RWPE1 (cell line): ENCODE results near the gene VSX1.

ENCODE experiments used
- CTCF ChIA-PET: fragments of 350-600 bp; sonication (Branson Sonifier 250); formaldehyde crosslinking; extraction: SDS; loops from one replicate; lab custom pipeline; 2021; lab: Yijun Ruan, JAX
- POLR2A ChIA-PET: fragments of 400-600 bp; formaldehyde crosslinking; extraction: SDS; loops from one replicate; lab custom pipeline; 2020; ENCODE audit warnings: antibody characterized with exemption; ENCODE audit not compliant: low non-redundant PET; lab: Yijun Ruan, JAX
- DNase-seq: peaks from one replicate; pipeline ENCODE4 v3.0.0; 2012; ENCODE audit warnings: low spot score
- H3K27ac ChIP-seq: fragments of 450-650 bp; 2 replicates; pipeline ENCODE4 v1.5.1; 2017
- TF ChIP-seq, protein P1 (sequence below): fragments of 450-650 bp; conservative IDR thresholded peaks from 2 replicates; pipeline ENCODE4 v1.5.1; 2017; ENCODE audit warnings: low read depth, mild to moderate bottlenecking

VSX1 gene

DNA sequence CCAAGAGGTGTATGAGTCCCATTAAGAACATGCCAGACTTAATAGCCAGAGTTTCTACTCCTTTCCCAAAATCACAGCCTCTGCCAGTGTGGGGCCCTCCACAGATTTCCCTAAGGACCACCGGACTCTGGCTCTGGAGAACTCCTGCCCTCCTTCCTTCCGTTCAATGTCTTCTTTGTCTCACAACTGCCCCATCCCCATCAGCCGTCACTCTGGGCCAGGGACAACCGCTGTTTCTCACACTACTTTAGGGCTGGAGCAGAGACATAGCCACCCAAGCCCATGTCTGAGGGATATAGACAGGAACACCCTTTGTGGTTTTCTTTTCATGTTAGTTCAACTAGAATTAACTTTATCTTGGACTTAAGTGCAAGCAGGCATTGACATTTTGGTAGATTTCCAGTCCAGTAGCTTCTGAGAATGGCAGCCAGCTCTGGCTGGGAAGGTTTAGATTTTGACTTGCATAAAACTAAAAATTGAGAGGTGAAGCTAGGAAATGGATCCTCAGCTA lies 17.3 kb downstream of the VSX1 start:
- POLR2A ChIA-PET, result no interaction called here
- no peak overlapping the region for H3K27ac ChIP-seq
- TF ChIP-seq, protein P1, sequence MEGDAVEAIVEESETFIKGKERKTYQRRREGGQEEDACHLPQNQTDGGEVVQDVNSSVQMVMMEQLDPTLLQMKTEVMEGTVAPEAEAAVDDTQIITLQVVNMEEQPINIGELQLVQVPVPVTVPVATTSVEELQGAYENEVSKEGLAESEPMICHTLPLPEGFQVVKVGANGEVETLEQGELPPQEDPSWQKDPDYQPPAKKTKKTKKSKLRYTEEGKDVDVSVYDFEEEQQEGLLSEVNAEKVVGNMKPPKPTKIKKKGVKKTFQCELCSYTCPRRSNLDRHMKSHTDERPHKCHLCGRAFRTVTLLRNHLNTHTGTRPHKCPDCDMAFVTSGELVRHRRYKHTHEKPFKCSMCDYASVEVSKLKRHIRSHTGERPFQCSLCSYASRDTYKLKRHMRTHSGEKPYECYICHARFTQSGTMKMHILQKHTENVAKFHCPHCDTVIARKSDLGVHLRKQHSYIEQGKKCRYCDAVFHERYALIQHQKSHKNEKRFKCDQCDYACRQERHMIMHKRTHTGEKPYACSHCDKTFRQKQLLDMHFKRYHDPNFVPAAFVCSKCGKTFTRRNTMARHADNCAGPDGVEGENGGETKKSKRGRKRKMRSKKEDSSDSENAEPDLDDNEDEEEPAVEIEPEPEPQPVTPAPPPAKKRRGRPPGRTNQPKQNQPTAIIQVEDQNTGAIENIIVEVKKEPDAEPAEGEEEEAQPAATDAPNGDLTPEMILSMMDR, result no peak
- CTCF ChIA-PET, result interaction anchor here (1.3 to 4.8 kb wide), 3 partner anchors 70 to 135 kb away, joined by 3 to 53 read pairs (median 4); no protein-coding TSS in a partner anchor
- no peak for DNase-seq

DNA sequence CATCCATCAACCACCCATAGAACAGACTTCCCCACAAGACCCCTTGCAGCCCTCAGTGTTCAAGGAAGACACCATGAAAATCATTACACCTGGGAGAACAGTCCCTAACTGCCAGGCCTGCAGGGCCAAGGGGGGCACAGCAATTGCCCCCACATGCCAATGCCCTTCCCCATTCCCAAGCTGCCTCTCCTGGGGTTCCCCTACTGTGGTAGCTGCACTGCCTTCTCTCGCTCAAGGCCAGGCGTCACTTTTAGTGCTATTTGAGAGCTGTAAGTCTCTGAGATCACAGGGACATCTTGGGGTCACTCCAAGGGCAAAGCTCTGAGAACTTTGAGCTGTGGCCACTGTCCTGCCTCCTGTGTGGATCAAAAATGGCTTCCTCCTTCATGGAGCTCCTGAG lies 18.0 kb downstream of the VSX1 start:
- TF ChIP-seq, protein P1, result no peak
- ChIA-PET CTCF (interaction anchor here (4.8 kb wide), 1 partner anchor 69 kb away, joined by 53 read pairs; no protein-coding TSS in a partner anchor), POLR2A (no interaction called here)

DNA sequence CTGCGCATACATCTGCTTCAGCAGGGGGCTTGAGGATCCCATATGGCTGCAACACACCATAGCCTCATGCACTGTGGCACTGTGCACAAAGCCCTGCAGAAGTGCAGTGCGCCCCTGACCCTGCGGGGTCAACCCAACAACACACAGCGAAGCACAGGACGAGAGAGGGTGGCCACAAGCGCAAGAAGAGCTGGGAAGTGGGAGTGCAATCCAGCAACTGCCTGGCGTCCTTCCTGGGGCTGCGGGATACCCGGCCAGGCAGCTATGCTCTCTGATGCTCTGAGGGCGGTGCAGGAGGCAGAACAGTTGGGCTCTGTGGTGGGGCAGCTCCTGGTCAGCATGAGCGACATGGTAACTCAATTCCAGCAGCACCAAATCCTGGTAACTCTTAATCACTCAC lies 18.4 kb downstream of the VSX1 start:
- TF ChIP-seq, protein P1, result no peak
- ChIA-PET CTCF (interaction anchor here (4.8 kb wide), 1 partner anchor 69 kb away, joined by 53 read pairs; no protein-coding TSS in a partner anchor), POLR2A (no interaction called here)
- H3K27ac ChIP-seq, result no peak overlapping the region
- DNase-seq, result no peak

More for the DNA sequence above, 18.0 kb downstream of the VSX1 start:
- H3K27ac ChIP-seq, result no peak overlapping the region
- DNase-seq, result no peak

DNA sequence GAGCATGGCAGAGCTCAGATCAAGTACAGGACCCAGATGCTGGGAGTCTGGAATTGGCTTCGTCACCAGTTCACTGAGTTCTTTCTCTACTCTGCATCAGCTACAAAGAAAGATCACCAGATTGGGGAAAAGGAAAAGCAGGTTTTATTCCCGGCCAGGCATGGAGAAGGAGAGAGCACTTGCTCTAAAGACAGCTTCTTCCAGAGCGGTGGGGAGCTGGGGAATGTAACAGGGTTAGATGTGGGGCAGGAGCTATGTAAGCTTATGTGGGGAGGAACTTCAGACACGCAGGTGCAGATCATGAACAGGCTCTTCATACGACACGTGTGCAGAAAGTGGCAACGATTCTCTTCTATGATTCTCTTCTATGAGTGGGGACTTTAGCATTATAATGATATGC lies 19.1 kb downstream of the VSX1 start:
- TF ChIP-seq, protein P1, result no peak
- DNase-seq, result no peak
- CTCF ChIA-PET, result interaction anchor here (0.7 to 4.8 kb wide), 2 partner anchors 68 to 361 kb away, joined by 3 to 53 read pairs; no protein-coding TSS in a partner anchor
- no peak overlapping the region for H3K27ac ChIP-seq
- POLR2A ChIA-PET, result interaction anchor here (0.8 kb wide), 1 partner anchor 67 kb away, joined by 3 read pairs; no protein-coding TSS in a partner anchor

DNA sequence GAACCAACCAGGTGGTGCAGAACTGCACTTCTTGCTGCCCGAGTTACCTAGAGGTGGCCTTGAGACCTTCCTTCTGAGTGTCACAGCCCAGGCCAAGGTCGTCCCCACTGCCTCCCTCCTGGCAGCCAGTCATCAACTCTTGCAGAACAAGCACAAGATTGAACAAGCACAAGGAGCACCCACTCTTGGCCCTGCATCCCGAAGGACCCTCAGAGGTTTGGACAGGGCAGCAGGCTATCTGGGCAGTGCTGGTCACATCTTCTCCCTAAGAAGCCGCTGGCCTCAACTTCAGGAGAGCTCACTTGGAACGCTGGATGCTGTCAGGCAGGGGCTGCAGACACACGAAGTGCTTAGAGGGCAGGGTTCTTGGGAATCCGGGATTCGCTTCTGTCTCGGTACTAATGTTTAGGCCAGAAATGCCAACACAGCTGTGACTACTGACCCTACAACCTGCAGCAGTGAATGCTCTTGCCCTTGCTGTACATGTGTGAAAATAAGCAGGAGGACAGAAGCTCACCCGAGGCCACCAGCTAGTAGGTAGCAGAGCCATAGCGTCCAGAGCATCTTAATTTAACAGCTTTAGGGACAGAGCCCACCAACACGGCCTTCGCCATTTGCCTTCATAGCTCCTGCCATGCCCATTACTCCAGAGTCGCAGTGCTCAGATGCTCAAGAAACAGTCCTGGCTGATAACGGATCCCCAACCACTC lies 20.0 kb downstream of the VSX1 start:
- no peak for DNase-seq
- TF ChIP-seq, protein P1, result no peak
- POLR2A ChIA-PET, result no interaction called here
- CTCF ChIA-PET, result interaction anchor here (4.8 kb wide), 1 partner anchor 67 kb away, joined by 53 read pairs; no protein-coding TSS in a partner anchor
- no peak overlapping the region for H3K27ac ChIP-seq

DNA sequence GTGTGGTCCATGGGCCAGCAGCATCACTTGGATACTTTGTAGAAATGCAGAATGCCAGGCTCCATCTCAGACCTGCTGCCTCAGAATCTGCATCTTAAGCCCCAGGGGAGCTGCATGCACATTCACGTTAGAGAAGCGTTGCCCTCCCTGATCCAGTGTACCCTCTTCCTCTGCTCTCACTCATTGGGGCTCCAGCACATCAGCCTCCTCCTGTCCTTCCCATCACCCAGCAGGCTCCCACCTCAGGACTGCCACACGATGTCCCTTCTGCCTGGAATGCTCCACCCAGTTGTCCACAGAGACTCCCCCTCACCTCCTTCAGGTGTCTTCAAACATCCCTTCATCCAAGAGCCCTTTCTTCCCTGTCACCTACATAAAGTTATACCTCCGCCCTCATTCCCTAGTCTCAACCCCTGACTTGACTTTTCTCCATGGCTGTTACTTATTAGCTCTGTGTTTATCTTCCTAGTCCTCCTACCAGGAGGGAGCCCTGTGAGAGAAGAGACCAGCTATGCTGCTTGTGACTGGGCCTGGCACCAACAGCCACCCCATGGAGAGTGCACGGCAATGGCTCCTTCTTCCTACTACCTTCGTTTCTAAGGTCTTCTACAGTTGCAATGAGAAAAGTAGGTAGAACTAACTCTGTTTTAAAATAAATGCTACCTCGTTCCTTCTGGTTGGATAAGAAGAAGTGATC lies 20.7 kb downstream of the VSX1 start:
- H3K27ac ChIP-seq, result no peak overlapping the region
- ChIA-PET CTCF (no interaction called here), POLR2A (no interaction called here)
- DNase-seq, result no peak
- TF ChIP-seq, protein P1, result no peak
